Activated T-cell treated with anti-CD3 and anti-CD28 coated beads for 48 hours (primary cell): ENCODE data around the gene SLC12A2.
A peak's percentile ranks its signal among the peaks of the same experiment; 100 is the strongest.

ENCODE experiments used
- DNase-seq: peaks from one replicate; pipeline ENCODE4 v3.0.0-alpha.2; 2020; ENCODE audit warnings: low read depth

Gene SLC12A2

GRCh38 chr5:128083033-128083810 lies at the start of gene SLC12A2:
TSS of gene SLC12A2 (plus strand) at chr5:128083766. CDS start at chr5:128083955, 189 bp downstream.
- peak; percentile 84 for DNase-seq

- no peak for DNase-seq
Observed at GRCh38 chr5:128035689-128036088, 47.9 kb upstream of the SLC12A2 start.

- DNase-seq: no peak
Observed at GRCh38 chr5:128036950-128037349, 46.6 kb upstream of the SLC12A2 start.

DNA sequence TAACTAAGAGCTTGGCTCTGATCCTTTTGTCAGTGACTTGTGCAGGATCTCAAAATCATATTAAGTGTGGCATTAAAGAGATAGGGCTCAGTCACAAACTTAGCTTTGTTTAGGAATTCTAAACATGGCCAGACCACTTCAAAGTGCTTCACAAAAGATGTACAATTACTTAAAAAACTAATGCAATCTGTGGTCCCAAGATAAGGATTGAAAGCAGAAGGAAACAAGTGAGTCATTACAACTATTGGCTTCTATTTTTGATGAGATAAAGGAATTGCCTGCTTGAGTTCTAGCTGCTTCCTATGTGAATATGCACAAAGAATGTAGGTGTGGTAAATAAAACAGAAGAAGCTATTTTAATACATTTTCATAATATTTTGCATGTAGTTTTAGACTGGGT lies 44.9 kb upstream of the SLC12A2 start:
- no peak for DNase-seq

DNA sequence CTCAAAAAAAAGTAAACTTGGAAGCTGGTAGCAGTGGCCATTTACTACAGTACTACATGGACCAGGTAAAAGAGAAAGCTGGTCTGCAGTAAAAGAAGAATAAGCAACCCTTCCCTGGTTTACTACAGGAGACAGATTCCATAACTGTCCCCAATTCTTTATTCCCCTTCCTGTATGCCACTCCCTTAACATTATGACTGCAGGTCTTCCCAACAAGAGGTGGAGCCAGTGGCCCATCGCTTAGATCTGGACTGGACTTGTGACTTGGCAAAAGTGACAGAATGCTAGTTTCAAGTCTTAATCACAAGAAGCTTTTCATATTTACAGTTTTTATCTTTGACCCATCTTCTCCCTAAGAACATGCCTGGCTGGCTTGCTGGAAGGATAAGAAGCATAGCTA lies 42.6 kb upstream of the SLC12A2 start:
- DNase-seq: no peak

DNA sequence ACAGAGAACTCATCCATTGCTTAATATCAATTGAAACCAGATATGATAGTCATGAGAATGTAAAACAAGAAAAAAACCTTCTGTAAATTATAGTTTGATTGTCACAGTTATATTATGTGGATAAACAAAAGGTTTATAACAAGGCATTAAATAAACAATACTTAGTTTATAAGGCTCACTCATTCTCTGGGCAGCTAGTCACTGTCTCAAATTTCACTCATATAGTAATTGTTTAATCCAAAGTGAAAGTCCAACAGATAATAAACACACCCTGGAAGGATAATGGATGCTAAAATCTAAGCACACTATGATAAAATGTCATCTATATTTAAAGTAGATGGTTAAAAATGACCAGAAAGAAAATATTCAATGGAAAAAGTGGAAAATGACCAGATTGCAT lies 30.8 kb upstream of the SLC12A2 start:
- no peak for DNase-seq

DNA sequence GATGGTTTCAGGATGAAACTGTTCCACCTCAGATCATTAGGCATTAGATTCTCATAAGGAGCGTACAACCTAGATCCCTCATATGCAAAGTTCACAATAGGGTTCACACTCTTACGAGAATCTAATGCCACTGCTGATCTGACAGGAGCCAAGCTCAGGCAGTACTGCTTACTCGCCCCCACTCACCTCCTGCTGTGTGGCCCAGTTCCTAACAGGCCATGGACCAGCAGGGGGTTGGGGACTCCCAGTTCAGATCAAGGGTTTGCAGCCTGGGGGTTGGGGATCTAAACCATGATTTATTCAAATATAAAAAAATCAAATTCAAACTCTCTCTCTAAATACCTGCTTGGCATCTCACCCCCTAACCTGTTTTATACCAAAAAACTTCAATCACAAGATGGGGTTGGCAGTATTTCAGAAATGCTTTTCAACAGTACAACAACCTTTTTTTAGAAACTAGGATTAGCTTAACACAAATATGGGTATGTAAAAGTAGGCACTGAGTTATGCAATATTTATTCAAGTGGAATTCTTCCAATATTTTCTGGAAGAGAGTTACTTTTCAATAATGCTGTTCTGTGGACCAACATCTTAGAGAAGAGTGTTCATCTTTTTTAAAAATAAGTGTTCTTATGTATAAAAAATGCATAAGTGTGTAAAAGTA lies 30.1 kb upstream of the SLC12A2 start:
- no peak for DNase-seq

- DNase-seq: no peak
Observed at GRCh38 chr5:128060644-128061385, 22.8 kb upstream of the SLC12A2 start.

- no peak for DNase-seq
Observed at GRCh38 chr5:128062172-128062746, 21.3 kb upstream of the SLC12A2 start.

GRCh38 chr5:128074171-128074570 lies 9.4 kb upstream of the SLC12A2 start:
- no peak for DNase-seq

GRCh38 chr5:128074953-128075352 lies 8.6 kb upstream of the SLC12A2 start:
- DNase-seq: no peak

GRCh38 chr5:128077526-128077925 lies 6.0 kb upstream of the SLC12A2 start:
- DNase-seq: no peak

- DNase-seq: no peak
Observed at GRCh38 chr5:128081111-128081851, 2.3 kb upstream of the SLC12A2 start.

DNA sequence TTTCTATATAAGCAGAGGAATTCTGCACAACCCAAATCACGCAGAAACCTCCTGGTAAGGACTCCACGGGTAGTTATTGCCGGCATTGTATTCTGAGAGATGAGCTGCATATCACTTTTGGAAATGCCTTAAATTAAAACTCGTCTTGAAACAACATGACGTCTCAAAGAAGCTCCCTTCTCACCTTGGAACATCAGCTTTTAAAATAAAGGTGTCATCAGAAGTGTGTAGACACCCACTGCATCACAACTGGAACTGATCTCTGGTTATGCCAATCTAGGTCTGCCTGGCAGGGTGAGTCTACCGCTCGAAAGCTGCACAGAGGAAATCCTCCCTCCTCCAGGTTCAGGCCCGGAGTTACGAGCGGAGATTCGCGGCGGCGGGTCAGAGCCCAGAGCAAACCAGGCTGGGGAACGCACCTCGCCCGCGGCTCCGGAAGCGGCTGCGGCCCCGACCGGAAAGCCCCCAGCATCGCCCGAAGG lies 974 bp upstream of the SLC12A2 start:
- DNase-seq: no peak

GRCh38 chr5:128083811-128084227 lies 253 bp downstream of the SLC12A2 start:
- no peak for DNase-seq

GRCh38 chr5:128084228-128085167 lies 932 bp downstream of the SLC12A2 start:
- DNase-seq: peak; percentile 33

DNA sequence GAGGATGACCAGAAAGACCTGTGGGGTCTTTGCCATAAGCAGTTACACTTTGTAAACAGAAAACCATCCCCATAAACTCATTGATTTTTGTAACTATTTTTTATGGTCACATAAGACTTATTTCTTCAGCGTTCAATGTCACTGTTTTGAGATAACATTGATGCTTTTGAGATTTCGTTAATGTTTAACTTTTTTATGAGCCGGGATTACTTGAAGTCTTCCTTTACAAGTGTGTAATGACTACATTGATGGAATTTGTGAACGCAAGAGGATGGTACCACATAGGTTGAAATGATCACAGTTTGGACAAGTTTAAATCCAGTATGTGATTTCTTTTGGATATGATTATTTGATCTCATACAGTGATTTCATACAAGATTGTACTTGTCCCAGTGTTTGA lies 1.8 kb downstream of the SLC12A2 start:
- no peak for DNase-seq

DNA sequence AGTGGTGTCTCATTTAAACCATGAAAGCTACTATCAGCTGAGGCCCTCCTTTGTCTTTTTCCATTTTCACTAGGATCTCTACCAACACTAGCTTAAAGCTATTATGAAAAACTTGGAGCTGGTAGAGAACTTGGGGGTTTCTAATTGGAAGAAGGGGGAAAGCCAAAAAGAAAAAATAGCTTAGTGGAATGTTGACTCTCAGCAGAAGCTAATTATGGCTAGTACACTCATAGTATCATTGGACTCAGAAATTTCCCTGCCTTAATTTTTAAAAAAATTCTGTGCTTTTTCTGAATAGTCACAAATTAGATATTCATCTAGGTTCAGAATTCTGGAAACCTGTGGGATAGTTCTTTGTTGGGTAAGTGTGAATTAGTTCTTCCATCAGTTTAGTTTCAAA lies 8.0 kb downstream of the SLC12A2 start:
- no peak for DNase-seq

- DNase-seq: no peak
Observed at GRCh38 chr5:128092144-128092543, 8.6 kb downstream of the SLC12A2 start.

DNA sequence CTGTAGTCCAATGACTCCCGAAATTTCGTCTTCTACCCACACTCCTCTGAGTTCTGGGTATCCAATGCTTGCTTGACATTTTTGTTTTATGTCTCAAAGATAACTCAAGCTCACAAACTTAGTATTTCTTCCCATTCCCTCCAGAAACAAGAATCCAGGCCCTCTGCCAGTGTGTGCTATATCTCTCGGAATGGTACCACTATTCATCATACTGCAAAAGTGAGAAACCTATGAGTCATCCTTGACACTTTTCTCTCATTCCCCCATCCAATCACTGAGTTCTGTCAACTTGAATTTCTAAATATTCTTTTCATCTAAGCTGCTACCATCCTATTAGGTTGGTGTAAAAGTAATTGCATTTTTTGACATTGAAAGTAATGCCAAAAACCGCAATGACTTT lies 9.8 kb downstream of the SLC12A2 start:
- DNase-seq: no peak

DNA sequence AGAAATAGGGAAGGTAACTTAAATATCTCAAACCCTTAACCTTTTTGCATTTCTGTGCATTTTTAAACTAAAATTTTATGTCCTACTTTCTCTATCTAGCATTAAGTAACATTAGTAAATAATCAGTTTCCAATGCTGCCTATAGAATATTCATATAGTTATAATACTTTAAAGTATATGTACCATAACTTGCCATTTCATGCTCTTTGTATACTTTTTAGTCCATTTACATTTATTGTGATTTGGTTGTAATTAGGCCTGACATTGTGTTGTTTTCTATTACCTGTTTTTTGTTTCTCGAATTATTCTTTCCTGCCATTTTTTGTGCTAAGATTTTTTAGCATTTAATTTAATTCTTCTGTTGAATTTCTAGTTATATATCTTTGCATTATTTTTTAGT lies 13.7 kb downstream of the SLC12A2 start:
- DNase-seq: no peak
